HCT116 (cell line): Measurements from ENCODE around the gene METTL1. TPM values are rescaled to one million over a fixed set of nuclear protein-coding genes. Genes with fewer than 3 reads are reported as not detected.

Source experiments
- ATAC-seq: fragments of 200-7000 bp; cut with Tn5 transposase; 2 replicates; pipeline ENCODE4 v1.9.1; 2020; ENCODE audit warnings: mild to moderate bottlenecking, moderate library complexity
- BruUV-seq: library from RNA; stranded (reverse); fragments of 400-500 nt; replicated peaks from 2 replicates; lab custom pipeline; 2021; lab: Mats Ljungman, UMichigan
- CTCF ChIA-PET: fragments of 300-600 bp; sonication (Branson Sonifier 250); formaldehyde crosslinking; loops from one replicate; lab custom pipeline; 2021; ENCODE audit warnings: antibody characterized with exemption; lab: Charles Lee
- POLR2A ChIA-PET: fragments of 300-600, 350-600 bp; sonication (Branson Sonifier 250); formaldehyde crosslinking; loops from one replicate; lab custom pipeline; 2021; ENCODE audit warnings: antibody characterized with exemption; lab: Charles Lee
- RAD21 ChIA-PET, 2 experiments: fragments of 300-600 bp; sonication (Branson Sonifier 250); formaldehyde crosslinking; loops; one replicate each; lab custom pipeline; 2023; ENCODE audit warnings: low total read pairs in 2 of 2; ENCODE audit not compliant: uncharacterized antibody in 2 of 2, unreplicated experiment in 2 of 2, low non-redundant PET in 1 of 2; lab: Charles Lee
- DNase-seq: peaks from one replicate; pipeline ENCODE4 v3.0.0-alpha.2; 2010; ENCODE audit warnings: low read depth, low spot score
- H2AFZ ChIP-seq: fragments of 200-600 bp; shearing (Covaris generic), sonication (generic); 2 replicates; pipeline ENCODE4 v1.6.1; 2017; ENCODE audit warnings: low read depth, mixed run types, mixed read lengths, antibody characterized with exemption, low read length; ENCODE audit not compliant: poor library complexity, severe bottlenecking
- H3K27ac ChIP-seq: 2 replicates; pipeline ENCODE4 v1.5.1; 2012; ENCODE audit warnings: low read depth, low read length
- H3K27me3 ChIP-seq: fragments of 200-600 bp; sonication (generic); 2 replicates; pipeline ENCODE4 v1.6.1; 2016; ENCODE audit warnings: mixed run types, low read length, mixed read lengths; ENCODE audit not compliant: insufficient read depth
- H3K36me3 ChIP-seq, 2 experiments: fragments of 200-500 bp in 1 of 2; fragments of 200-600 bp in 1 of 2; sonication (Bioruptor generic) in 1 of 2; sonication (generic) in 1 of 2; 2 replicates each; pipeline versions ENCODE4 v1.5.1 to v1.6.1; 2014 to 2016; ENCODE audit warnings: low read length in 2 of 2, inconsistent platforms in 1 of 2, mixed read lengths in 1 of 2, mixed run types in 1 of 2; ENCODE audit not compliant: insufficient read depth in 2 of 2, control insufficient read depth in 1 of 2
- H3K4me1 ChIP-seq, 2 experiments: fragments of 200-600 bp in 1 of 2; sonication (generic) in 1 of 2; 2 replicates each; pipeline versions ENCODE4 v1.5.1 to v1.6.1; 2012 to 2017; ENCODE audit warnings: low read length in 2 of 2, inconsistent platforms in 1 of 2, mild to moderate bottlenecking in 1 of 2, mixed read lengths in 1 of 2, mixed run types in 1 of 2, moderate library complexity in 1 of 2; ENCODE audit not compliant: insufficient read depth in 2 of 2, control insufficient read depth in 1 of 2
- H3K4me2 ChIP-seq: fragments of 200-600 bp; sonication (generic); 2 replicates; pipeline ENCODE4 v1.6.1; 2017; ENCODE audit warnings: mixed run types, low read length, mixed read lengths
- H3K4me3 ChIP-seq, 2 experiments: fragments of 200-600 bp in 1 of 2; sonication (generic) in 1 of 2; replicated peaks in 1 of 2; 2 replicates each; pipeline ENCODE4 v1.5.1; 2011 to 2016; ENCODE audit warnings: low read length in 2 of 2, control low read depth in 1 of 2, low read depth in 1 of 2, mild to moderate bottlenecking in 1 of 2, mixed read lengths in 1 of 2, mixed run types in 1 of 2
- H3K79me2 ChIP-seq: fragments of 200-600 bp; sonication (generic); 2 replicates; pipeline ENCODE4 v1.6.1; 2017; ENCODE audit warnings: mild to moderate bottlenecking, mixed run types, low read length, moderate library complexity, mixed read lengths; ENCODE audit not compliant: insufficient read depth
- H3K9ac ChIP-seq: fragments of 200-600 bp; sonication (generic); 2 replicates; pipeline ENCODE4 v1.6.1; 2016; ENCODE audit warnings: low read length, mixed read lengths
- H3K9me2 ChIP-seq: fragments of 200-600 bp; sonication (generic), shearing (Covaris generic); 2 replicates; pipeline ENCODE4 v1.6.1; 2017; ENCODE audit warnings: mixed run types, mild to moderate bottlenecking, moderate library complexity; ENCODE audit not compliant: insufficient read depth
- H3K9me3 ChIP-seq, 2 experiments: fragments of 200-500 bp in 1 of 2; fragments of 200-600 bp in 1 of 2; sonication (Bioruptor generic) in 1 of 2; sonication (generic) in 1 of 2; 2 replicates each; pipeline ENCODE4 v1.6.1; 2014 to 2017; ENCODE audit warnings: low read length in 2 of 2, mixed read lengths in 2 of 2, inconsistent platforms in 1 of 2, low read depth in 1 of 2, mild to moderate bottlenecking in 1 of 2, mixed run types in 1 of 2, moderate library complexity in 1 of 2; ENCODE audit not compliant: control insufficient read depth in 1 of 2, insufficient read depth in 1 of 2
- H4K20me1 ChIP-seq: fragments of 200-600 bp; sonication (generic), shearing (Covaris generic); 2 replicates; pipeline ENCODE4 v1.6.1; 2017; ENCODE audit warnings: mixed run types, mild to moderate bottlenecking, moderate library complexity; ENCODE audit not compliant: insufficient read depth
- CBX3 ChIP-seq: IDR thresholded peaks from 2 replicates; pipeline ENCODE4 v1.6.1; 2012; ENCODE audit warnings: low read depth
- FOSL1 ChIP-seq: IDR thresholded peaks from 2 replicates; pipeline ENCODE4 v1.6.1; 2012; ENCODE audit warnings: low read depth
- POLR2A ChIP-seq: IDR thresholded peaks from 2 replicates; pipeline ENCODE4 v1.7.0; 2011; ENCODE audit warnings: borderline replicate concordance; ENCODE audit not compliant: insufficient read depth, insufficient read length; ENCODE audit errors: extremely low read depth
- RAD21 ChIP-seq: IDR thresholded peaks from 2 replicates; pipeline ENCODE4 v1.6.1; 2012; ENCODE audit warnings: low read depth, mild to moderate bottlenecking
- intact Hi-C: fragments of 100-400 bp; cut with micrococcal nuclease; formaldehyde crosslinking; loops from 2 replicates; pipeline ENCODE4 v1.10.0; 2022
- total RNA-seq: library from RNA; stranded (reverse); gene quantifications from one replicate; pipeline ENCODE4 v1.2.1, GENCODE V29; 2021; ENCODE audit not compliant: unreplicated experiment

The METTL1 gene
- total RNA-seq, 1 experiment from 2014 or later: 56.6 TPM

DNA sequence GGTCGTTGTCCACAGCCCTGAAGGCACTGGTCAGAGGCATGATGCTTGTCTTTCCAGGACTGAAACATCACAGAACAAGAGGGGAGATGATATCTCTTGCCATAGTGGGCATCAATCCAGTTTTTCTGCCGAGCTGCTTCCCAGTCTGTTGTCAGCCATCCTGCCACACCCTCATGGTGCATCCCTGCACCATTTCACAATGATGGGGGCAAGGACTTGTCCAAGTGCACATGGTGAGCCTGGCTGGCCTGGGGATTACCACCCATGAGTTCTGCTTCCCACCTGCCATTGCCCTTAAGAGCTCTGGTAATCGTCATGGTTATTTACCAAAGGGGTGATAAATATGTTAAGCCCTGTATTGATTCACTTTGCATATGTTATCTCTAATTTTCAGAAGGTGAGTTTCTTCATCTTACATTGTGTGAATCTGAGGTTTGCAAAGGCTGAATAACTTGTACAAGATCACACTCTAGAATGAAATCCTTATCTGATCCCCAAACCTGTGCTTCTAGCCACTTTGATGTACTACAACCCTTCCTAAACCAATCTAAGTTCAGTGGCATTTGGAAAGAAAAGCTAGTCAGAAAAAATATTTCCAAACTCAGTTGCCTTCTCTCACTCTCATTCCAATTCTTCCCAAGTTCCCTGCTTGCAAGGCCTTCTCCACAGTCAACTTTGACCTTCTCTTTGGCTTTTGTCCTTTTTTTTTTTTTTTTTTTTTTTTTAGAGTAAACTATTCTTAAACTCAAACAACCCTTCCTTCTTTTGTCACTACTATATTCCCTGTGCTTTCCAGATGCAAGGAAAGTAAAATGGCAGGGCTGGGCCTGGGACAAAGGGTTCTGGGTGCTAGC is 44.3 kb upstream of the METTL1 start:
- intact Hi-C loops: no loop called here
- Histone ChIP-seq H3K9me3 (no peaks in the 10 kb centered on the region), H3K4me2 (no peak overlapping the region), H3K36me3 (no peaks in the 10 kb centered on the region), H3K27me3 (no peaks in the 10 kb centered on the region), H3K27ac (no peak overlapping the region), H2AFZ (no peak overlapping the region), H3K79me2 (no peaks in the 10 kb centered on the region), H4K20me1 (no peaks in the 10 kb centered on the region), H3K4me3 (no peak overlapping the region), H3K4me1 (no peaks in the 10 kb centered on the region; a peak in 1 of 4 replicates), H3K9ac (no peak overlapping the region), H3K9me2 (no peaks in the 10 kb centered on the region)
- CTCF ChIA-PET: interaction anchor here (1.2 kb wide), 2 partner anchors 14 to 16 kb away, joined by 3 to 4 read pairs; no protein-coding TSS in a partner anchor
- BruUV-seq: no TSS peak
- TF ChIP-seq CBX3 (no peak), RAD21 (no peak), FOSL1 (no peak)
- no peak for DNase-seq
- ATAC-seq: no peak
- RAD21 ChIA-PET: no interaction called here
- POLR2A ChIA-PET: no interaction called here

- ChIA-PET RAD21 (no interaction called here), POLR2A (no interaction called here), CTCF (interaction anchor here (1.2 kb wide), 2 partner anchors 13 to 17 kb away, joined by 3 to 4 read pairs; no protein-coding TSS in a partner anchor)
- DNase-seq (no peak), ATAC-seq (peak; percentile 54)
- Histone ChIP-seq H3K4me1 (peaks cover 0 to 8% of the 10 kb centered on the region in 2 experiments; a peak in 2 of 4 replicates), H3K9me2 (no peaks in the 10 kb centered on the region), H3K79me2 (no peaks in the 10 kb centered on the region), H3K9me3 (no peaks in the 10 kb centered on the region), H3K27me3 (no peaks in the 10 kb centered on the region), H3K27ac (no peak overlapping the region), H3K36me3 (no peaks in the 10 kb centered on the region), H3K4me3 (no peak overlapping the region), H3K4me2 (no peak overlapping the region), H3K9ac (no peak overlapping the region), H2AFZ (no peak overlapping the region), H4K20me1 (no peaks in the 10 kb centered on the region)
- no peak for TF ChIP-seq POLR2A
- peak; percentile 38; the same call in 1 of the 2 replicates for TF ChIP-seq RAD21
- intact Hi-C loops: no loop called here
- BruUV-seq: no TSS peak
These were observed 43.5 kb upstream of the METTL1 start for GRCh38 chr12:57815177-57816000.
